AG08396 (cell line): ENCODE measurements around the gene FRMD4A.
A peak's percentile ranks its signal among the peaks of the same experiment; 100 is the strongest.

Source experiments
- DNase-seq: peaks from one replicate; pipeline ENCODE4 v3.0.0; 2012; ENCODE audit warnings: low spot score, mixed read lengths

The FRMD4A gene

GRCh38 chr10:14340051-14340744, 9.5 kb upstream of the FRMD4A start:
- DNase-seq: no peak

GRCh38 chr10:14336736-14337135, 6.0 kb upstream of the FRMD4A start:
- no peak for DNase-seq

- no peak for DNase-seq
Measured at GRCh38 chr10:14334771-14335170, 4.0 kb upstream of the FRMD4A start.

GRCh38 chr10:14333606-14334005, 2.9 kb upstream of the FRMD4A start:
- no peak for DNase-seq

- no peak for DNase-seq
Measured at GRCh38 chr10:14332903-14333302, 2.2 kb upstream of the FRMD4A start.

GRCh38 chr10:14329746-14330173, 964 bp downstream of the FRMD4A start:
- no peak for DNase-seq

GRCh38 chr10:14328881-14329672, 1.6 kb downstream of the FRMD4A start:
- no peak for DNase-seq

- DNase-seq: peak; percentile 19
Measured at GRCh38 chr10:14327527-14327926, 3.2 kb downstream of the FRMD4A start.

- no peak for DNase-seq
Measured at GRCh38 chr10:14326581-14326980, 4.1 kb downstream of the FRMD4A start.

GRCh38 chr10:14325325-14325955, 5.3 kb downstream of the FRMD4A start:
- no peak for DNase-seq

- no peak for DNase-seq
Measured at GRCh38 chr10:14322526-14323188, 8.1 kb downstream of the FRMD4A start.

GRCh38 chr10:14318007-14318406, 12.7 kb downstream of the FRMD4A start:
- no peak for DNase-seq

GRCh38 chr10:14312014-14312413, 18.7 kb downstream of the FRMD4A start:
- no peak for DNase-seq

GRCh38 chr10:14311206-14311957, 19.3 kb downstream of the FRMD4A start:
- DNase-seq: no peak

GRCh38 chr10:14309593-14309992, 21.1 kb downstream of the FRMD4A start:
- no peak for DNase-seq

GRCh38 chr10:14306190-14306589, 24.5 kb downstream of the FRMD4A start:
- no peak for DNase-seq

GRCh38 chr10:14304046-14304445, 26.7 kb downstream of the FRMD4A start:
- no peak for DNase-seq

GRCh38 chr10:14302035-14302434, 28.7 kb downstream of the FRMD4A start:
- peak; percentile 24 for DNase-seq

- DNase-seq: no peak
Measured at GRCh38 chr10:14299556-14299955, 31.2 kb downstream of the FRMD4A start.

- no peak for DNase-seq
Measured at GRCh38 chr10:14296065-14296709, 34.5 kb downstream of the FRMD4A start.
